ENCODE data around the gene NUDT16.

The NUDT16 gene

DNA sequence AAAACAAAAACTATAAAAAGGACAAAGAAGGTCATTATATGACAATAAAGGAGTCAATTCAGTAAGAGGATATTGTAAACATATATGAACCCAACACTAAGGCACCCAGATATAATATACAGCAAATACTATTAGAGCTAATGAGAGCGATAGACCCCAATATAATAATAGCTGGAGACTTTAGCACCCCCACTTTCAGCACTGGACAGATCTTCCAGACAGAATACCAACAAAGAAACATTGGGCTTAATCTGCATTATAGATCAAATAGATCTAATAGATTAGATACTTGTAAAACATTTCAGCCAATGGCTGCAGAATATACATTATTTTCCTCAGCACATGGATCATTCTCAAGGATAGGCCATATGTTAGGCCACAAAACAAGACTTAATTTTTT lies 53.4 kb downstream of the NUDT16 start:
- no peak overlapping the region for H3K4me3 ChIP-seq (ENCODE audit: low read depth, low read length)
